ENCODE data around the gene PERM1. TPM values are rescaled to one million over a fixed set of nuclear protein-coding genes. Genes with fewer than 3 reads are reported as not detected.
A peak's percentile ranks its signal among the peaks of the same experiment; 100 is the strongest.

PERM1 gene
- total and polyA plus RNA-seq, 9 of the 15 experiments (the other 6 are each of a cell fraction or from before 2014, with no cell fraction given), result not detected

DNA sequence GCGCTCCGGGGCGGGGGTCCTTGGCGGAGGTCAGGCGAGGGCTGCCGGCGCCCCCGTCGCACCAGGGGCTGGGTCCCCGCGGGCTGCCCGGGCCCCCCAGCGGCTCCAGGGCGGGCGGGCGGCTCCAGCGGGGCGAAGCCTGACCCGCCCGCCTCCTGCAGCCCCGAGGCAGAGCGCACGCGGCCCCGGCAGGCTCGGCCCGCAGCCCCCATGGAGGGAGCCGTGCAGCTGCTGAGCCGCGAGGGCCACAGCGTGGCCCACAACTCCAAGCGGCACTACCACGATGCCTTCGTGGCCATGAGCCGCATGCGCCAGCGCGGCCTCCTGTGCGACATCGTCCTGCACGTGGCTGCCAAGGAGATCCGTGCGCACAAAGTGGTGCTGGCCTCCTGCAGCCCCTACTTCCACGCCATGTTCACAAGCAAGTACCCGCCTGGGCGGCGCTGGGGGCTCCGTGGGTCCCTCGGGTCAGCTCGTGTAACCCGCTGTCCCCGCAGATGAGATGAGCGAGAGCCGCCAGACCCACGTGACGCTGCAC, 20.7 kb downstream of the PERM1 start (continued):
- TF ChIP-seq ZNF696 (CRISPR knock-in tag; conservative IDR thresholded peaks at IDR 0.05) (no peak), ZNF165 (CRISPR knock-in tag; IDR thresholded peaks at IDR 0.05; ENCODE audit: borderline replicate concordance) (no peak), PTTG1 (tag; IDR thresholded peaks at IDR 0.05; ENCODE audit: low read depth) (no peak), ILF3 (IDR thresholded peaks at IDR 0.05; ENCODE audit: borderline replicate concordance) (no peak), SRF (CRISPR knock-in tag; IDR thresholded peaks at IDR 0.05) (no peak), GABPB1 (CRISPR knock-in tag; IDR thresholded peaks at IDR 0.05) (peak; percentile 56; the same call in 1 of the 2 replicates), SMARCA4 (IDR thresholded peaks at IDR 0.05) (no peak), NFIX (CRISPR knock-in tag; IDR thresholded peaks at IDR 0.05; ENCODE audit: low read depth) (no peak), JUNB (CRISPR knock-in tag; conservative IDR thresholded peaks at IDR 0.05) (no peak), POLR2AphosphoS2 (IDR thresholded peaks at IDR 0.05; ENCODE audit: low read length) (no peak), ZNF318 (IDR thresholded peaks at IDR 0.05; ENCODE audit: borderline replicate concordance in 1 of 2, low read depth in 1 of 2) (no peak), SMARCA5 (IDR thresholded peaks at IDR 0.05) (no peak), MXD1 (CRISPR knock-in tag; IDR thresholded peaks at IDR 0.05; ENCODE audit: borderline replicate concordance, poor library complexity, severe bottlenecking) (no peak), MTA2 (IDR thresholded peaks at IDR 0.05; ENCODE audit: low read depth) (no peak), U2AF1 (optimal IDR thresholded peaks at IDR 0.05; ENCODE audit: low read depth, low read length) (no peak), SRSF7 (optimal IDR thresholded peaks at IDR 0.05; ENCODE audit: low read depth, low read length) (no peak)
- TF ChIP-seq, protein P1, sequence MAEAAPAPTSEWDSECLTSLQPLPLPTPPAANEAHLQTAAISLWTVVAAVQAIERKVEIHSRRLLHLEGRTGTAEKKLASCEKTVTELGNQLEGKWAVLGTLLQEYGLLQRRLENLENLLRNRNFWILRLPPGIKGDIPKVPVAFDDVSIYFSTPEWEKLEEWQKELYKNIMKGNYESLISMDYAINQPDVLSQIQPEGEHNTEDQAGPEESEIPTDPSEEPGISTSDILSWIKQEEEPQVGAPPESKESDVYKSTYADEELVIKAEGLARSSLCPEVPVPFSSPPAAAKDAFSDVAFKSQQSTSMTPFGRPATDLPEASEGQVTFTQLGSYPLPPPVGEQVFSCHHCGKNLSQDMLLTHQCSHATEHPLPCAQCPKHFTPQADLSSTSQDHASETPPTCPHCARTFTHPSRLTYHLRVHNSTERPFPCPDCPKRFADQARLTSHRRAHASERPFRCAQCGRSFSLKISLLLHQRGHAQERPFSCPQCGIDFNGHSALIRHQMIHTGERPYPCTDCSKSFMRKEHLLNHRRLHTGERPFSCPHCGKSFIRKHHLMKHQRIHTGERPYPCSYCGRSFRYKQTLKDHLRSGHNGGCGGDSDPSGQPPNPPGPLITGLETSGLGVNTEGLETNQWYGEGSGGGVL (CRISPR knock-in tag; IDR thresholded peaks at IDR 0.05), result no peak
- TF ChIP-seq, protein P2, sequence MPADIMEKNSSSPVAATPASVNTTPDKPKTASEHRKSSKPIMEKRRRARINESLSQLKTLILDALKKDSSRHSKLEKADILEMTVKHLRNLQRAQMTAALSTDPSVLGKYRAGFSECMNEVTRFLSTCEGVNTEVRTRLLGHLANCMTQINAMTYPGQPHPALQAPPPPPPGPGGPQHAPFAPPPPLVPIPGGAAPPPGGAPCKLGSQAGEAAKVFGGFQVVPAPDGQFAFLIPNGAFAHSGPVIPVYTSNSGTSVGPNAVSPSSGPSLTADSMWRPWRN (IDR thresholded peaks at IDR 0.05; ENCODE audit: low read depth), result no peak

Measured in K562 (cell line).